GM23338 (cell line): ENCODE measurements around the gene EGFL7. TPM values are rescaled to one million over a fixed set of nuclear protein-coding genes. Genes with fewer than 3 reads are reported as not detected.

Experiments
- ATAC-seq: fragments of 200-7000 bp; cut with Tn5 transposase; 3 replicates; pipeline ENCODE4 v1.9.1; 2020
- DNase-seq: peaks from one replicate; pipeline ENCODE4 v3.0.0-alpha.2; 2015; ENCODE audit warnings: low spot score
- H2AFZ ChIP-seq: fragments of 200-600 bp; sonication (generic); 2 replicates; pipeline ENCODE4 v1.8.0; 2016; ENCODE audit warnings: antibody characterized with exemption, mild to moderate bottlenecking, moderate library complexity
- H3F3A ChIP-seq: fragments of 200-600 bp; sonication (generic); replicated peaks from 2 replicates; pipeline ENCODE4 v1.8.0; 2017; ENCODE audit warnings: antibody characterized with exemption, mixed run types, low read depth
- H3K27ac ChIP-seq: fragments of 200-600 bp; sonication (generic); 2 replicates; pipeline ENCODE4 v1.6.1; 2016; ENCODE audit warnings: low read depth
- H3K27me3 ChIP-seq: fragments of 200-600 bp; sonication (generic); 2 replicates; pipeline ENCODE4 v1.8.0; 2016; ENCODE audit warnings: mild to moderate bottlenecking, mixed run types, moderate library complexity; ENCODE audit not compliant: insufficient read depth
- H3K36me3 ChIP-seq: fragments of 200-600 bp; sonication (generic); 2 replicates; pipeline ENCODE4 v1.8.0; 2016; ENCODE audit warnings: mild to moderate bottlenecking; ENCODE audit not compliant: insufficient read depth
- H3K4me1 ChIP-seq: fragments of 200-600 bp; sonication (generic); 2 replicates; pipeline ENCODE4 v1.8.0; 2016; ENCODE audit warnings: mild to moderate bottlenecking, moderate library complexity; ENCODE audit not compliant: insufficient read depth
- H3K4me2 ChIP-seq: fragments of 200-600 bp; sonication (generic); 2 replicates; pipeline ENCODE4 v1.7.1; 2017; ENCODE audit warnings: mixed run types
- H3K4me3 ChIP-seq: fragments of 200-600 bp; sonication (generic); 2 replicates; pipeline ENCODE4 v1.6.1; 2016; ENCODE audit warnings: mixed run types
- H3K79me2 ChIP-seq: fragments of 200-600 bp; sonication (generic); replicated peaks from 2 replicates; pipeline ENCODE4 v1.8.0; 2017; ENCODE audit warnings: mild to moderate bottlenecking; ENCODE audit not compliant: insufficient read depth
- H3K9me2 ChIP-seq: fragments of 200-600 bp; sonication (generic); 2 replicates; pipeline ENCODE4 v1.8.0; 2017; ENCODE audit not compliant: insufficient read depth
- H4K20me1 ChIP-seq: fragments of 200-600 bp; sonication (generic); replicated peaks from 2 replicates; pipeline ENCODE4 v1.8.0; 2017; ENCODE audit warnings: mild to moderate bottlenecking; ENCODE audit not compliant: insufficient read depth
- H3K27ac Mint-ChIP-seq: 2 replicates; pipeline ENCODE4 v1.8.0; 2020; ENCODE audit warnings: inconsistent platforms, mild to moderate bottlenecking, moderate library complexity, mixed read lengths
- H3K27me3 Mint-ChIP-seq: 3 replicates; pipeline ENCODE4 v1.8.0; 2022; ENCODE audit warnings: low read depth, mild to moderate bottlenecking, moderate library complexity, mixed read lengths, inconsistent platforms; ENCODE audit not compliant: insufficient read depth, poor library complexity
- H3K36me3 Mint-ChIP-seq: 3 replicates; pipeline ENCODE4 v1.8.0; 2021; ENCODE audit warnings: low read depth, mild to moderate bottlenecking, inconsistent platforms, moderate library complexity, mixed read lengths
- H3K4me1 Mint-ChIP-seq: 3 replicates; pipeline ENCODE4 v1.8.0; 2020; ENCODE audit warnings: mild to moderate bottlenecking, inconsistent platforms, mixed read lengths
- H3K4me3 Mint-ChIP-seq: 3 replicates; pipeline ENCODE4 v1.8.0; 2021; ENCODE audit warnings: moderate library complexity, mild to moderate bottlenecking, inconsistent platforms, mixed read lengths
- H3K9me3 Mint-ChIP-seq: 3 replicates; pipeline ENCODE4 v1.8.0; 2020; ENCODE audit warnings: moderate library complexity, mild to moderate bottlenecking, inconsistent platforms, mixed read lengths
- CREB1 ChIP-seq: fragments of 250-450 bp; sonication (Bioruptor Pico); IDR thresholded peaks from 2 replicates; pipeline ENCODE4 v1.5.0; 2020; ENCODE audit warnings: low read depth, mild to moderate bottlenecking, moderate library complexity
- EZH2phosphoT487 ChIP-seq: fragments of 200-600 bp; sonication (generic); IDR thresholded peaks from one replicate; pipeline ENCODE4 v1.8.1; 2018; ENCODE audit warnings: antibody characterized with exemption; ENCODE audit not compliant: unreplicated experiment
- JUNB ChIP-seq: IDR thresholded peaks from one replicate; pipeline ENCODE4 v1.6.1; 2016; ENCODE audit warnings: antibody characterized with exemption; ENCODE audit not compliant: unreplicated experiment
- STAT1 ChIP-seq: IDR thresholded peaks from one replicate; pipeline ENCODE4 v1.6.1; 2016; ENCODE audit warnings: antibody characterized with exemption; ENCODE audit not compliant: unreplicated experiment
- ZNF114 ChIP-seq: fragments of 250-450 bp; sonication (Bioruptor Pico); IDR thresholded peaks from 2 replicates; pipeline ENCODE4 v1.5.0; 2020; ENCODE audit warnings: mild to moderate bottlenecking, moderate library complexity
- ZNF331 ChIP-seq: fragments of 250-450 bp; sonication (Bioruptor Pico); IDR thresholded peaks from 2 replicates; pipeline ENCODE4 v1.5.0; 2020; ENCODE audit warnings: low read depth, mild to moderate bottlenecking, moderate library complexity
- polyA plus RNA-seq: library from polyadenylated mRNA; unstranded; fragments of >200 nt; fragmentation: Nextera tagmentation; extraction: Ambion mirVana; gene quantifications from 2 replicates; pipeline ENCODE4 v1.2.1, GENCODE V29; 2016
- total RNA-seq: library from RNA; depleted of rRNA; stranded (reverse); fragments of >200 nt; shearing (Covaris generic); gene quantifications from 2 replicates; pipeline ENCODE4 v1.2.3, GENCODE V29; 2014
- TF ChIP-seq, protein P1 (sequence below): IDR thresholded peaks from one replicate; pipeline ENCODE4 v1.6.1; 2018; ENCODE audit warnings: antibody characterized with exemption; ENCODE audit not compliant: unreplicated experiment
- TF ChIP-seq, protein P2 (sequence below): fragments of 250-450 bp; sonication (Bioruptor Pico); IDR thresholded peaks from 2 replicates; pipeline ENCODE4 v1.5.0; 2020; ENCODE audit warnings: mild to moderate bottlenecking, moderate library complexity
- TF ChIP-seq, protein P3 (sequence below), 2 experiments: fragments of 200-600 bp in 1 of 2; sonication (generic) in 1 of 2; conservative IDR thresholded peaks; 2 replicates each; pipeline versions ENCODE4 v1.5.1 to v1.6.1; 2016 to 2017; ENCODE audit warnings: antibody characterized with exemption in 2 of 2, low read depth in 2 of 2, mild to moderate bottlenecking in 2 of 2, moderate library complexity in 1 of 2

Gene EGFL7
- total and polyA plus RNA-seq, 2 experiments from 2014 or later = 44.4 to 60.8 TPM

DNA sequence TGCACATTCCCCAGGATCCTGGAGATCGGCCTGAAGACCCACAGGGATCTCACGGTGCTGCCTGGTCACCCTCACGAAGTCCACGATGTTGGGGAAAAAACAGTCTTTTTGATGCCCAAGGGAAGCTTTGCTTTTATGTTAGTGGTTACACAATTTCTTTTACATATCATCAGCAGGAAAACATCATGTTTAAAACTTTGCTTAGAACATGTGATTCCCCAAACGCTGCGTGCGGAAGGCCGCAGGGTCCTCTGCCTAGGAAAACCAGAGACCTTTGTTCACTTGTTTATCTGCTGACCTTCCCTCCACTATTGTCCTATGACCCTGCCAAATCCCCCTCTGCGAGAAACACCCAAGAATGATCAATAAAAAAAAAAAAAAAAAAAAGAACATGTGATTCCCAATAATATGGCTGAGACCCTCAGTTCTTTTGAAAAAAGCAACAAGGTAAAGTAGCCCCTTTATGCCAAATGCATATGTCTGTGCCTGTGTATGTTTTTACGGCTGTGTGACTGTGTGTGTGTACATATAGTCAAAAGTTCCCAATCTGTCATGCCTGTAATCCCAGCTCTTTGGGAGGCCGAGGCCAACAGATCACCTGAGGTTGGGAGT is 36.0 kb downstream of the EGFL7 start:
- H3K4me3 ChIP-seq = no peak overlapping the region
- H4K20me1 ChIP-seq = no peaks in the 10 kb centered on the region
- H3K9me2 ChIP-seq = no peaks in the 10 kb centered on the region
- H3K4me1 ChIP-seq = no peaks in the 10 kb centered on the region; the same call in 1 of the 2 replicates
- ATAC-seq (no peak), DNase-seq (no peak)
- no peak overlapping the region for H3K4me2 ChIP-seq
- Mint-ChIP-seq H3K4me3 (no peak overlapping the region), H3K36me3 (no peaks in the 10 kb centered on the region), H3K27me3 (peaks cover 20% of the 10 kb centered on the region), H3K27ac (no peak overlapping the region), H3K4me1 (peaks cover 14% of the 10 kb centered on the region), H3K9me3 (no peaks in the 10 kb centered on the region)
- H2AFZ ChIP-seq = no peak overlapping the region
- H3K79me2 ChIP-seq = no peaks in the 10 kb centered on the region
- H3K36me3 ChIP-seq = no peaks in the 10 kb centered on the region
- no peaks in the 10 kb centered on the region for H3K27me3 ChIP-seq
- no peak overlapping the region for H3K27ac ChIP-seq
- TF ChIP-seq ZNF114 (no peak), CREB1 (CRISPR knock-in tag) (no peak), STAT1 (no peak), EZH2phosphoT487 (no peak), ZNF331 (CRISPR knock-in tag) (no peak)
- TF ChIP-seq, protein P1, sequence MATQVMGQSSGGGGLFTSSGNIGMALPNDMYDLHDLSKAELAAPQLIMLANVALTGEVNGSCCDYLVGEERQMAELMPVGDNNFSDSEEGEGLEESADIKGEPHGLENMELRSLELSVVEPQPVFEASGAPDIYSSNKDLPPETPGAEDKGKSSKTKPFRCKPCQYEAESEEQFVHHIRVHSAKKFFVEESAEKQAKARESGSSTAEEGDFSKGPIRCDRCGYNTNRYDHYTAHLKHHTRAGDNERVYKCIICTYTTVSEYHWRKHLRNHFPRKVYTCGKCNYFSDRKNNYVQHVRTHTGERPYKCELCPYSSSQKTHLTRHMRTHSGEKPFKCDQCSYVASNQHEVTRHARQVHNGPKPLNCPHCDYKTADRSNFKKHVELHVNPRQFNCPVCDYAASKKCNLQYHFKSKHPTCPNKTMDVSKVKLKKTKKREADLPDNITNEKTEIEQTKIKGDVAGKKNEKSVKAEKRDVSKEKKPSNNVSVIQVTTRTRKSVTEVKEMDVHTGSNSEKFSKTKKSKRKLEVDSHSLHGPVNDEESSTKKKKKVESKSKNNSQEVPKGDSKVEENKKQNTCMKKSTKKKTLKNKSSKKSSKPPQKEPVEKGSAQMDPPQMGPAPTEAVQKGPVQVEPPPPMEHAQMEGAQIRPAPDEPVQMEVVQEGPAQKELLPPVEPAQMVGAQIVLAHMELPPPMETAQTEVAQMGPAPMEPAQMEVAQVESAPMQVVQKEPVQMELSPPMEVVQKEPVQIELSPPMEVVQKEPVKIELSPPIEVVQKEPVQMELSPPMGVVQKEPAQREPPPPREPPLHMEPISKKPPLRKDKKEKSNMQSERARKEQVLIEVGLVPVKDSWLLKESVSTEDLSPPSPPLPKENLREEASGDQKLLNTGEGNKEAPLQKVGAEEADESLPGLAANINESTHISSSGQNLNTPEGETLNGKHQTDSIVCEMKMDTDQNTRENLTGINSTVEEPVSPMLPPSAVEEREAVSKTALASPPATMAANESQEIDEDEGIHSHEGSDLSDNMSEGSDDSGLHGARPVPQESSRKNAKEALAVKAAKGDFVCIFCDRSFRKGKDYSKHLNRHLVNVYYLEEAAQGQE = no peak
- H3F3A ChIP-seq = no peaks in the 10 kb centered on the region

DNA sequence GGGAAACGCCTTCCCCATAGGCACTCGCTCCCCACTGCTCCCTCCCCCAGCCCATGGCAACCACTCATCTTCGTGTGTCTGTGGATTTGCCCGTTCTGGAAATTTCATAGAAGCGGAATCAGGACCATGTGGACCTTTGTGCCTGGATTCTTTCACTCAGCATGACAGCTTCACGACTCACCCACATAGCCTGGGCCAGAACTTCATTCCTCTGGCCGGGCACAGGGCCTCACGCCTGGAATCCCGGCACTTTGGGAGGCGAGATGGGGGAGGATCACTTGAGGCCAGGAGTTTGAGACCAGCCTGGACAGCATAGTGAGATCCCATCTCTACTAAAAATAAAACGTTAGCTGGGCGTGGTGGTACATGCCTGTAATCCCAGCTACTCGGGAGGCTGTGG is 37.6 kb downstream of the EGFL7 start:
- Histone ChIP-seq H3K27ac (no peak overlapping the region), H3F3A (no peaks in the 10 kb centered on the region), H2AFZ (no peak overlapping the region), H3K36me3 (no peaks in the 10 kb centered on the region), H4K20me1 (no peaks in the 10 kb centered on the region), H3K4me1 (no peaks in the 10 kb centered on the region; the same call in 1 of the 2 replicates), H3K4me3 (no peak overlapping the region), H3K27me3 (no peaks in the 10 kb centered on the region), H3K79me2 (no peaks in the 10 kb centered on the region), H3K4me2 (no peak overlapping the region), H3K9me2 (no peaks in the 10 kb centered on the region)
- Mint-ChIP-seq H3K27me3 (peaks cover 20% of the 10 kb centered on the region), H3K4me3 (no peak overlapping the region), H3K27ac (no peak overlapping the region), H3K36me3 (no peaks in the 10 kb centered on the region), H3K9me3 (no peaks in the 10 kb centered on the region), H3K4me1 (peaks cover 14% of the 10 kb centered on the region)
- DNase-seq = no peak
- ATAC-seq = no peak
- TF ChIP-seq JUNB = no peak
- TF ChIP-seq, protein P2, sequence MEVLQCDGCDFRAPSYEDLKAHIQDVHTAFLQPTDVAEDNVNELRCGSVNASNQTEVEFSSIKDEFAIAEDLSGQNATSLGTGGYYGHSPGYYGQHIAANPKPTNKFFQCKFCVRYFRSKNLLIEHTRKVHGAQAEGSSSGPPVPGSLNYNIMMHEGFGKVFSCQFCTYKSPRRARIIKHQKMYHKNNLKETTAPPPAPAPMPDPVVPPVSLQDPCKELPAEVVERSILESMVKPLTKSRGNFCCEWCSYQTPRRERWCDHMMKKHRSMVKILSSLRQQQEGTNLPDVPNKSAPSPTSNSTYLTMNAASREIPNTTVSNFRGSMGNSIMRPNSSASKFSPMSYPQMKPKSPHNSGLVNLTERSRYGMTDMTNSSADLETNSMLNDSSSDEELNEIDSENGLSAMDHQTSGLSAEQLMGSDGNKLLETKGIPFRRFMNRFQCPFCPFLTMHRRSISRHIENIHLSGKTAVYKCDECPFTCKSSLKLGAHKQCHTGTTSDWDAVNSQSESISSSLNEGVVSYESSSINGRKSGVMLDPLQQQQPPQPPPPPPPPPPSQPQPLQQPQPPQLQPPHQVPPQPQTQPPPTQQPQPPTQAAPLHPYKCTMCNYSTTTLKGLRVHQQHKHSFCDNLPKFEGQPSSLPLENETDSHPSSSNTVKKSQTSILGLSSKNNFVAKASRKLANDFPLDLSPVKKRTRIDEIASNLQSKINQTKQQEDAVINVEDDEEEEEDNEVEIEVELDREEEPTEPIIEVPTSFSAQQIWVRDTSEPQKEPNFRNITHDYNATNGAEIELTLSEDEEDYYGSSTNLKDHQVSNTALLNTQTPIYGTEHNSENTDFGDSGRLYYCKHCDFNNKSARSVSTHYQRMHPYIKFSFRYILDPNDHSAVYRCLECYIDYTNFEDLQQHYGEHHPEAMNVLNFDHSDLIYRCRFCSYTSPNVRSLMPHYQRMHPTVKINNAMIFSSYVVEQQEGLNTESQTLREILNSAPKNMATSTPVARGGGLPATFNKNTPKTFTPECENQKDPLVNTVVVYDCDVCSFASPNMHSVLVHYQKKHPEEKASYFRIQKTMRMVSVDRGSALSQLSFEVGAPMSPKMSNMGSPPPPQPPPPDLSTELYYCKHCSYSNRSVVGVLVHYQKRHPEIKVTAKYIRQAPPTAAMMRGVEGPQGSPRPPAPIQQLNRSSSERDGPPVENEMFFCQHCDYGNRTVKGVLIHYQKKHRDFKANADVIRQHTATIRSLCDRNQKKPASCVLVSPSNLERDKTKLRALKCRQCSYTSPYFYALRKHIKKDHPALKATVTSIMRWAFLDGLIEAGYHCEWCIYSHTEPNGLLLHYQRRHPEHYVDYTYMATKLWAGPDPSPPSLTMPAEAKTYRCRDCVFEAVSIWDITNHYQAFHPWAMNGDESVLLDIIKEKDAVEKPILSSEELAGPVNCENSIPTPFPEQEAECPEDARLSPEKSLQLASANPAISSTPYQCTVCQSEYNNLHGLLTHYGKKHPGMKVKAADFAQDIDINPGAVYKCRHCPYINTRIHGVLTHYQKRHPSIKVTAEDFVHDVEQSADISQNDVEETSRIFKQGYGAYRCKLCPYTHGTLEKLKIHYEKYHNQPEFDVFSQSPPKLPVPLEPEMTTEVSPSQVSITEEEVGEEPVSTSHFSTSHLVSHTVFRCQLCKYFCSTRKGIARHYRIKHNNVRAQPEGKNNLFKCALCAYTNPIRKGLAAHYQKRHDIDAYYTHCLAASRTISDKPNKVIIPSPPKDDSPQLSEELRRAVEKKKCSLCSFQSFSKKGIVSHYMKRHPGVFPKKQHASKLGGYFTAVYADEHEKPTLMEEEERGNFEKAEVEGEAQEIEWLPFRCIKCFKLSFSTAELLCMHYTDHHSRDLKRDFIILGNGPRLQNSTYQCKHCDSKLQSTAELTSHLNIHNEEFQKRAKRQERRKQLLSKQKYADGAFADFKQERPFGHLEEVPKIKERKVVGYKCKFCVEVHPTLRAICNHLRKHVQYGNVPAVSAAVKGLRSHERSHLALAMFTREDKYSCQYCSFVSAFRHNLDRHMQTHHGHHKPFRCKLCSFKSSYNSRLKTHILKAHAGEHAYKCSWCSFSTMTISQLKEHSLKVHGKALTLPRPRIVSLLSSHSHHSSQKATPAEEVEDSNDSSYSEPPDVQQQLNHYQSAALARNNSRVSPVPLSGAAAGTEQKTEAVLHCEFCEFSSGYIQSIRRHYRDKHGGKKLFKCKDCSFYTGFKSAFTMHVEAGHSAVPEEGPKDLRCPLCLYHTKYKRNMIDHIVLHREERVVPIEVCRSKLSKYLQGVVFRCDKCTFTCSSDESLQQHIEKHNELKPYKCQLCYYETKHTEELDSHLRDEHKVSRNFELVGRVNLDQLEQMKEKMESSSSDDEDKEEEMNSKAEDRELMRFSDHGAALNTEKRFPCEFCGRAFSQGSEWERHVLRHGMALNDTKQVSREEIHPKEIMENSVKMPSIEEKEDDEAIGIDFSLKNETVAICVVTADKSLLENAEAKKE (CRISPR knock-in tag) = no peak
- TF ChIP-seq, protein P3, sequence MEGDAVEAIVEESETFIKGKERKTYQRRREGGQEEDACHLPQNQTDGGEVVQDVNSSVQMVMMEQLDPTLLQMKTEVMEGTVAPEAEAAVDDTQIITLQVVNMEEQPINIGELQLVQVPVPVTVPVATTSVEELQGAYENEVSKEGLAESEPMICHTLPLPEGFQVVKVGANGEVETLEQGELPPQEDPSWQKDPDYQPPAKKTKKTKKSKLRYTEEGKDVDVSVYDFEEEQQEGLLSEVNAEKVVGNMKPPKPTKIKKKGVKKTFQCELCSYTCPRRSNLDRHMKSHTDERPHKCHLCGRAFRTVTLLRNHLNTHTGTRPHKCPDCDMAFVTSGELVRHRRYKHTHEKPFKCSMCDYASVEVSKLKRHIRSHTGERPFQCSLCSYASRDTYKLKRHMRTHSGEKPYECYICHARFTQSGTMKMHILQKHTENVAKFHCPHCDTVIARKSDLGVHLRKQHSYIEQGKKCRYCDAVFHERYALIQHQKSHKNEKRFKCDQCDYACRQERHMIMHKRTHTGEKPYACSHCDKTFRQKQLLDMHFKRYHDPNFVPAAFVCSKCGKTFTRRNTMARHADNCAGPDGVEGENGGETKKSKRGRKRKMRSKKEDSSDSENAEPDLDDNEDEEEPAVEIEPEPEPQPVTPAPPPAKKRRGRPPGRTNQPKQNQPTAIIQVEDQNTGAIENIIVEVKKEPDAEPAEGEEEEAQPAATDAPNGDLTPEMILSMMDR (conservative IDR thresholded peaks at IDR 0.05; ENCODE audit: low read depth in 2 of 2) = no peak
- no peak for TF ChIP-seq STAT1
- no peak for TF ChIP-seq ZNF114
- TF ChIP-seq ZNF331 (CRISPR knock-in tag) = no peak
